GM12872 (cell line): ENCODE data around the gene HMGN2.

ENCODE experiments used
- TF ChIP-seq, protein P1 (sequence below): IDR thresholded peaks from 3 replicates; pipeline ENCODE4 v1.5.1; 2011; ENCODE audit warnings: low read depth, mild to moderate bottlenecking, low read length, moderate library complexity; ENCODE audit not compliant: insufficient read depth

HMGN2 gene

DNA sequence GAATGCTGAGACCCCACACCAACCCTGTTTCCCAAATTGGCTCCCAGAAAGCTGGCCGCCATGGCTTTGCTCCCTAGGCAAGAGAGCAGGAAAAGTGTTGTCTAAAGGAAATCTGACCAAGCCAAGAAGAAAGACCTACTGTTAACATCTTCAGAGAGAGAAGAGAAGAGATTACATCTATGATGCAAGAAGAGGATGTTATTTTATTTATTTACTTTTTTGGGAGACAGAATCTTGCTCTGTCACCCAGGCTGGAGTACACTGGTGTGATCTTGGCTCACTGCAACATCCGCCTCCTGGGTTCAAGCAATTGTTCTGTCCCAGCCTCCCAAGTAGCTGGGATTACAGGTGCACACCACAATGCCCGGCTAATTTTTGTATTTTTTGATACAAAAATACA, 21.7 kb downstream of the HMGN2 start:
- TF ChIP-seq, protein P1, sequence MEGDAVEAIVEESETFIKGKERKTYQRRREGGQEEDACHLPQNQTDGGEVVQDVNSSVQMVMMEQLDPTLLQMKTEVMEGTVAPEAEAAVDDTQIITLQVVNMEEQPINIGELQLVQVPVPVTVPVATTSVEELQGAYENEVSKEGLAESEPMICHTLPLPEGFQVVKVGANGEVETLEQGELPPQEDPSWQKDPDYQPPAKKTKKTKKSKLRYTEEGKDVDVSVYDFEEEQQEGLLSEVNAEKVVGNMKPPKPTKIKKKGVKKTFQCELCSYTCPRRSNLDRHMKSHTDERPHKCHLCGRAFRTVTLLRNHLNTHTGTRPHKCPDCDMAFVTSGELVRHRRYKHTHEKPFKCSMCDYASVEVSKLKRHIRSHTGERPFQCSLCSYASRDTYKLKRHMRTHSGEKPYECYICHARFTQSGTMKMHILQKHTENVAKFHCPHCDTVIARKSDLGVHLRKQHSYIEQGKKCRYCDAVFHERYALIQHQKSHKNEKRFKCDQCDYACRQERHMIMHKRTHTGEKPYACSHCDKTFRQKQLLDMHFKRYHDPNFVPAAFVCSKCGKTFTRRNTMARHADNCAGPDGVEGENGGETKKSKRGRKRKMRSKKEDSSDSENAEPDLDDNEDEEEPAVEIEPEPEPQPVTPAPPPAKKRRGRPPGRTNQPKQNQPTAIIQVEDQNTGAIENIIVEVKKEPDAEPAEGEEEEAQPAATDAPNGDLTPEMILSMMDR, result no peak

DNA sequence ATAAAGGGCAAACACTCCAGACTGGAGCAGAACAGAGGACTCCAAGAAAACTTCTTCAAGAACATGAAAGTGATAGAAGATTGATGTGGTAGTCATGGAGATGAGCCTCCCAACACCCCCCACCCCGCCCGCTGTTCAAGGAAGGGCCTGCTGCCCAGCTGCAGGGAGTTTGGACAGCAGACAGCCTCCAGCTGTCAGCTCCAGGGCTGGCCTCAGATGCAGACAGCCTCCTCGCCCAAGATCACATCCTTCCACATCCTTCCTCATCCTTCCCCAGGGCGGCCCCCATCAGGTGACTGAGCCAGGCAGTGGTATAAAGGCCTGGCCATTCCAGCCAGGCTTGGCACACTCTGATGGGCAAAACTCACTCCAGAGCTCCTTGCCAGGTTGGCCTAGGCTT, 24.6 kb downstream of the HMGN2 start:
- TF ChIP-seq, protein P1, result no peak

GRCh38 chr1:26498894-26499293, 26.7 kb downstream of the HMGN2 start:
- TF ChIP-seq, protein P1, result no peak

DNA sequence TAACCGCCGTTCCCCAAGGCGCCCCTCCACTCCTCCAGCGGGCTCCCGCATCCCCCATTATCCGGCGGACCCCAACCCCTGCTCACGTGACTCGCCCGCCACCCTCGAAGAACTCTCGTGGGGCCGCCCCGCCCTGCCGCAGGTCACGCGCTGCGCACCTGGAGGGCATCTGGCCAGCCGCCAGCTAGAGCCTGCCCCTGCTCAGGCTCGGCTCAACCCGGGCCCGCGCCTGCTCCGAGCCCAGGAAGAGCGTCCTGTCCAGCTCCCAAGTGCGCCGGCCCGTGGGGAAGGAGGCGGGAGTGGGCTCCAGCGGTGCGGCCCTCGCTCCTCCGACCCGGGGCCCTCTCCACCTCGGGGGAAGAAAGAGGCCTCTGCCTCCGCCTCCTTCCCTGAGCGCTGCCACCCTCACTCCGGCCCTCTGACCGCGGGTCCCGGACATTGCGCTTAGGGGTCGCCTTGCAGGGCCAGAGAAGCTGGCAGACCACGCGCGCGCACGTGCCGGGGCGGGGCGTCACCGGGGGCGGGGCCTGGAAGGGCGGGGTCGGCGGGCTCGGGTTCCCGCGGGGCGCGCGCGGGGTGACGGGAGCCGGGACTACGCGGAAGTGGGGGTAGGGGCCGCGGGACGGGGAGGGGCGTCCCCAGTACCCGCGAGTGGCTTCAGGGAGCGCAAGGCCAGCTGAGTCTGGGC, 28.4 kb downstream of the HMGN2 start:
- TF ChIP-seq, protein P1, result no peak

DNA sequence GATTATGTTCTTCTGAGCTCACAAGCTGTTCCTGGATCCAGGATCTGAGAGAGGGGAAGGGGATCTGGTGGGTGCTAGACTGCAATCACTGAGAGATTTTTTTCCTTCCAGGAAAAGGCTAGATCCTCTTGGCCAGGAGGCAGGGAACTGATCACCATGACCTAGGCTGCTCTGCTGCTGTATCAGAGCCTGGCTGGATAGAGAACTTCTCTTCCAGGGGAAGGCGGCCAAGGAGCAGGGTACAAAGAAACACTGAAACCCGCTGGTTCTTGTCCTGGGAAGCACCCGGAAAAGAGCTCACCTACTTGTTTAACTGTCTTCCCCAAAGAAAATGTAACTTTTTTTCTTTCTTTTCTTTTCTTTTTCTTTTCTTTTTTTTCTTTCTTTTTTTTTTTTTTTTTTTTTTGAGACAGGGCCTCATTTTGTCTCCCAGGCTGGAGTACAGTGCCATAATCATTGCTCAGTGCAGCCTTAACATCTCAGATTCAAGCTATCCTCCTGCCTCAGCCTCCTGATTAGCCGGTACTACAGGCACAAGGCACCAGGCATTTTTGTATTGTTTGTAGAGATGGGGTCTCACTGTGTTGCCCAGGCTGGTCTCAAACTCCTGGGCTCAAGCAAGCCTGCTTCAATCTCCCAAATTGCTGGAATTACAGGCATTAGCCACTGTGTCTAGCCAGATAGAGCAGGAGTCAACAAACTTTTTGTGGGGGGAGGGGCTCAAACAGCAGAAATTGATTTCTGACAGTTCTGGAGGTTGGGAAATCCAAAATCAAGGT, 44.9 kb downstream of the HMGN2 start:
- TF ChIP-seq, protein P1, result no peak

DNA sequence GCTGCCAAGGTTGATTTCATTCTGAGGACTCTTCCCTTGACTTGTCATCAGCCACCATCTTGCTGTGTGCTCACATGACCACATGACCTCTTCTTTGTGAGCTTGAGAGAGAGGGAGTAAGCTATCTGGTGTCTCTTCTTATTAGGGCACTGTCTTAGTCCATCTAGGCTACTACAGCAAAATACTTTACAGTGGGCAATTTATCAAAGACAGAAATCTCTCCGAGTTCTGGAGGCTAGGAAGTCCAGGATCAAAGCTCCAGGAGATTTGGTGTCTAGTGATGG, 45.5 kb downstream of the HMGN2 start:
- TF ChIP-seq, protein P1, result no peak

- TF ChIP-seq, protein P1, result no peak
These were observed 46.1 kb downstream of the HMGN2 start for GRCh38 chr1:26518355-26518754.
